Psoas muscle (tissue), 8 donors: ENCODE results near the gene CTSO. TPM values are rescaled to one million over a fixed set of nuclear protein-coding genes. Genes with fewer than 3 reads are reported as not detected.

ENCODE experiments used
- ATAC-seq, 4 donors: fragments of 200-7000 bp; cut with Tn5 transposase; one replicate each; pipeline ENCODE4 v1.9.1; 2020; ENCODE audit warnings: moderate library complexity in 3 of 4, mild to moderate bottlenecking in 2 of 4
- DNase-seq, 2 donors: peaks; one replicate each; pipeline ENCODE4 v3.0.0-alpha.2; 2020
- H3K27ac ChIP-seq: fragments of 200-600 bp; one replicate; pipeline ENCODE4 v1.8.0; 2022
- H3K27me3 ChIP-seq, 3 donors: fragments of 200-600 bp in 1 of 3; one replicate each; pipeline versions ENCODE4 v1.6.1 to v1.8.0; 2013 to 2022; ENCODE audit warnings: low read length in 2 of 3, mild to moderate bottlenecking in 2 of 3, moderate library complexity in 1 of 3; ENCODE audit not compliant: insufficient read depth in 3 of 3
- H3K36me3 ChIP-seq, 2 donors: fragments of 200-600 bp in 1 of 2; one replicate each; pipeline versions ENCODE4 v1.6.1 to v1.8.0; 2013 to 2022; ENCODE audit warnings: low read depth in 1 of 2, mild to moderate bottlenecking in 1 of 2, moderate library complexity in 1 of 2; ENCODE audit not compliant: insufficient read depth in 1 of 2
- H3K4me1 ChIP-seq: fragments of 200-600 bp; one replicate; pipeline ENCODE4 v1.8.0; 2022
- H3K4me3 ChIP-seq: fragments of 200-600 bp; one replicate; pipeline ENCODE4 v1.8.0; 2022; ENCODE audit warnings: mild to moderate bottlenecking
- H3K9me3 ChIP-seq: fragments of 200-600 bp; one replicate; pipeline ENCODE4 v1.8.0; 2022
- CTCF ChIP-seq: fragments of 200-600 bp; IDR thresholded peaks from one replicate; pipeline ENCODE4 v1.8.0; 2022; ENCODE audit warnings: antibody characterized with exemption
- WGBS, 3 donors: extraction: QIAGEN DNeasy Blood & Tissue Kit; methylation state at CpG; one replicate each; pipeline versions ENCODE4 v1.1.6 to v1.1.7; 2013; 5-methylcytosine and 5-hydroxymethylcytosine counted together
- intact Hi-C, 2 donors: fragments of 100-400 bp; cut with DNase I; formaldehyde crosslinking; loops; one replicate each; pipeline versions ENCODE4 v1.11.0 to v1.14.2; 2022
- polyA plus RNA-seq, 3 donors: library from polyadenylated mRNA; stranded (reverse); fragments of 200-250 nt; gene quantifications; one replicate each; pipeline ENCODE4 v1.2.3, GENCODE V29; 2013
- total RNA-seq, 4 donors: library from RNA; stranded (reverse); fragmentation: NEBNext Ultra II Directional in 2 of 4; extraction: Animal tissue kit (Norgen Biotek cat#: 25700) in 2 of 4; gene quantifications; one replicate each; pipeline versions ENCODE4 v1.2.1 to v1.2.4, GENCODE V29; 2021 to 2023
- donor health status: healthy with polysubstance abuse.
- donor health status: DM: no; HTN: no; CAD: no; lungs with moderate emphysema.
- donor health status: Bipolar disorder and iron deficiency.
- donor health status: healthy.
- donor health status: DM: yes; HTN: yes; CAD: no.
- donor health status: DM: no; HTN: no; CAD: no.
- donor health status: DM: no; HTN: no; CAD: no.
- donor health status: DM: yes; HTN: yes; CAD: no.

The CTSO gene
- total and polyA plus RNA-seq, 7 donors: 2.0 to 4.2 (median 3.0) TPM

DNA sequence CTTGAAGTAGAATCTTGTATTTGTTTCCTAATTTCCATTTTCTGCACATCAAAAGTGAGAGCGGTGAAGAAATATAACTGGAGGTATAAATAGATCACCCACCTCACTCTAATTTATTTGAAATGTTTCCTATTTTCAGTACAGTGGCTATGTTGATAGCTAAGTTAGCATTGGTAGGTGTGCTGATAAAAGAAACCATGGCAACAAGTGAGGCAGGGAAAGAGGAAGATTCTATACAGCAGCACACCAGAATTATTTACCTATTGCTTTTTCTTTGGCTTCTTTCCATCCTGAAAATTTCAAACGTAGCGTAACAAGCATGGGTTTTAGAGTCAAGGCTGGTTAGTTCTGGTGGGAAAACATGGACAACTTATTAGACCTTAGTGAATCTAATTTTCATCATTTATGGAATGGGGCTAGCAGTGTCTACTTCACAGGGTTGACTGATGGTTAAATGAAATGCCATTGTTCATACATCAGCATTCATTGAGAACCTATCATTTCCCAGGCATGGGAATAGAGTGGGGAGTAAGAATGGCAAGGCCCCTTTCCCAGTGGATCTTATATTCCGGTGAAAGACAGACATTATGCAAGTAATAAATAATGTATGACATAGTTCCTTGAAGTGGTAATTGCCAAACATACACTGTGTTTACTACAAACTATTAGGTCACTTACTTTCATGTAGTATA lies 30.6 kb upstream of the CTSO start:
- ATAC-seq: no peak
- H3K9me3 ChIP-seq: no peaks in the 10 kb centered on the region
- intact Hi-C loops: no loop called here

DNA sequence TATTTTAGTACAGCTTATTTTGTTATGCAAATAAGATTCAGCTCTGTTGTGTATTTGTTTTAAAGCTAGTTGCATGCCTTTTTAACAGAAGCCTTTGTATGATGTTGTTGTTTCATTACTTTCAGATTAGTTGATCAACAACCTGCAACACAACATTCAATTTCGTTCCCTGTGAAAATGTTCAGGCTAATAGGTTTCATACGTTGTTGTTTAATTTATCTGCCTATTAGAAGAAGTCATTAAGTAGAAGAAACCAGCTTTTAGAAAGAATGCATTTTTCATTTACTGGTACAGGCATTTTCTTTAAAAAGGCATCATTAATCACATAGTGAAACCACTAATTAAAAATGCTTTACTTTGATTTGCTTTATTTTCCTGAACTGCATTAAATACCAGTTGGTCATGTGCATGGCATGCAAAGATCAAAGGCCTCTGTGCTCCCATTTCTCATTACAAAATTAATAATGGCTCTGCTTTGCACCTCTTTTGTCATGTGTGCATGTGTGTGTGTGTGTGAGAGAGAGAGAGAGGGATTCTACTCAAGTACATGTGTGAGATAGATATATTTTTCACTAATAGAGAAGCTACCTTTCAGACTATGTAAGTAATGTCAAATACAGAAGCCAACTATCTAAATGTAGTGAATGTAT lies 29.2 kb upstream of the CTSO start:
- Histone ChIP-seq H3K27me3 (no peaks in the 10 kb centered on the region), H3K36me3 (no peaks in the 10 kb centered on the region), H3K9me3 (no peaks in the 10 kb centered on the region), H3K4me3 (no peak overlapping the region), H3K27ac (no peak overlapping the region), H3K4me1 (no peaks in the 10 kb centered on the region)
- ATAC-seq (no peak), DNase-seq (no peak)
- no peak for TF ChIP-seq CTCF
- intact Hi-C loops: no loop called here
- 54 to 64% (median 57%) methylated on average over 2 of the region's 2 CpGs for WGBS, 3 donors

More for the DNA sequence above, 30.6 kb upstream of the CTSO start:
- Histone ChIP-seq H3K27me3 (no peaks in the 10 kb centered on the region), H3K27ac (no peak overlapping the region), H3K36me3 (no peaks in the 10 kb centered on the region), H3K4me3 (no peak overlapping the region), H3K4me1 (no peaks in the 10 kb centered on the region)
- 72 to 81% (median 74%) methylated on average over 4 of the region's 4 CpGs for WGBS, 3 donors
- DNase-seq: no peak
- TF ChIP-seq CTCF: no peak

- Histone ChIP-seq H3K9me3 (no peaks in the 10 kb centered on the region), H3K4me3 (no peak overlapping the region), H3K27me3 (no peaks in the 10 kb centered on the region), H3K27ac (no peak overlapping the region), H3K4me1 (no peaks in the 10 kb centered on the region), H3K36me3 (no peaks in the 10 kb centered on the region)
- intact Hi-C loops: no loop called here
- ATAC-seq (no peak), DNase-seq (no peak)
- no peak for TF ChIP-seq CTCF
- WGBS, 3 donors: 73 to 99% (median 74%) methylated on average over 4 of the region's 4 CpGs
Observed at GRCh38 chr4:155978810-155979209, 25.1 kb upstream of the CTSO start.

DNA sequence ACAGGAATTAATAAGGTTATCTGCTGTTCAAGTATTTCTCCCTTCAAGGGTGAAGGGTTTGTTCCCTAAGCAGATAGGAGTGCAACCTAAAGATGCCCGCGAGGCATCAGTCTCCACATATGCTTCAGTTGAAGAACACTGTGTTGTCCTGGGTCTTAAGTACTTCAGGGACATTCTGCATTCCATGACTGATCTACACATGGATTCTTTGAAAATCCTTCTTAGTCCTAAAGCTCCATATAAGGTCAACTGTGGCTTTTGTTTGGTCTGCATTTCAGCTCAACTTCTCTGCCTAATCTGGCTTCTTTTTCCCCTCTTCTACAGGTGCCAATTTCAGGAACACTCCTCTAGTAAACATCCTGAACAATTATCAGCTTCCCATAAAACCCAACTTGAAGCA lies 21.8 kb upstream of the CTSO start:
- intact Hi-C loops: no loop called here
- no peak for TF ChIP-seq CTCF
- H3K9me3 ChIP-seq: no peaks in the 10 kb centered on the region
- H3K27me3 ChIP-seq: peaks cover 0 to 3% (median 0%) of the 10 kb centered on the region in 3 donors
- H3K27ac ChIP-seq: no peak overlapping the region
- ATAC-seq: no peak
- no peak overlapping the region for H3K4me3 ChIP-seq
- no peak for DNase-seq
- 78 to 91% (median 82%) methylated on average over 2 of the region's 2 CpGs for WGBS, 3 donors
- no peaks in the 10 kb centered on the region for H3K36me3 ChIP-seq
- no peaks in the 10 kb centered on the region for H3K4me1 ChIP-seq
